Stimulated activated naive CD4-positive, alpha-beta T cell treated with Interleukin-2 at 50 U/mL for 16 hours (primary cell): ENCODE data around the gene COBLL1.
"Not testable (repeated sequence)": the region's sequence is repeated elsewhere in the genome, so short reads cannot be mapped to it uniquely, and the experiment has no call there.

Experiments used
- DNase-seq: peaks from one replicate; lab custom pipeline; 2025; lab: John Stamatoyannopoulos, UW

COBLL1 gene

DNA sequence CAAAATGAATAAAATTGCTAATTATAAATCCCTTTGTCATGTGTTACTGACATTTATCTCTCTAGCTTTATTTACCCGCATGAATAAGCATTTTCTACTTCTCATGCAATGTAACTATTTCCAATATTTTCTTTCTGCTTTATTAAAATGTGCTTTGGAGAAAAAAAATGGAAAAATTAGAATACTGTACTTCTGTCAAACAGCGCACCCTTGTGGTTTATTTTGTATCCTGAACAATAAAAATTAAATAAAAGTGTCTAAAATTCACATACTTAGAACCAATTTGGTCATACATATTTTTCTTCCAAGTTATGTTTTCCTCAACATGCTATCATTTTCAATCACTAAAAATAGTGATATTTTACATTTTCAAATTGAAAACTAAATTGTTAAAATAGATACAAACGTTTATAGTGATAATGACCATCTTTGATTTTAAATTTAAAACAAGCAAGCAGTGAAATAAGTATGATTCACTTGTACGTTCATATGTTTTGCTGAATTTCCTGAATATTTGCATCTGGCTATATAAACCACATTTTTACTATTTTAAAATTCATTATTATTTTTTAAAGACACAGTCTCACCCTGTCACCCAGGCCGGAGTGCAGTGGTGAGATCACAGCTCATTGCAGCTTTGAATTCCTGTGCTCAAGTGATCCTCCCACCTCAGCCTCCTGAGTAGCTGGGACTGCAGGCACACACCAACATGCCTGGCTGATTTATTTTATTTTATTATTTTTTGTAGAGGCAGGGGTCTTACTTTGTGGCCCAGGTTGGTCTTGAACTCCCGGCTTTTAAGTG, 124.4 kb downstream of the COBLL1 start:
- DNase-seq, result no peak

DNA sequence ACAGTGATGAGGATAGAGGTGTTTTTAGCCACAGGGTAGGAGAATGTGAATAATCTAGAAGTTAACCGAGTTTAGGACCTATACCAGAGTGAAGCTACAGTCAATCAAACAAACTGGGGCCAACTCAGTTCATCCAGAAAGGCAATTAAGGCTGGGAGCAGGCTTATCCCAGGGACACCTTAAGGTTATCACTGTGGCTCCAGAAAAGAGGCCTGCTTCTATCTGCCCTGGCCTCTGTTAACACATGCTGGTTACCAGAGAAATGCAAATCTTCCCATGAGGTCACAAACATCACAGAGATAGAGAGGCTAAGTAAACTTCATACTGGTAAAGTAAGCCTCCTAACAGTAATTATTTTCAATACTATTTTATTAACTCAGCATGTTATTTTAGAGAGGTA, 127.2 kb downstream of the COBLL1 start:
- DNase-seq, result no peak

DNA sequence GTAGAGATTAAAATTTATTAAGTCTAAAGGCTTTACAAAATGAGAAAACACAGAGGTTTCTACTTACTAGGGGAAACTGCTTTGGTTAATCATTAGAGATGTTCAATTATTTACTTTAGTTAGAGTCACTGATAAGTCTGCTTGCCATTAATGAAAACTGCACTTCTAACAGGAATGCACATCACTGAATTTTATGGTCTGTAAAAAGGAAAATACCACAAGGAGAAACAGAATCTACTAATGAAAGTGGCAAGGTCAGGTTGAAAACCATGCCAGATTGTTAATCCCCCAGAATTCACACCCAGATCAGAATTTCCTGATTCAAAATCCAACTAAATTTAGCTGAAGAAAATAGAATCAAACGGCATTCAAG, 129.9 kb downstream of the COBLL1 start:
- DNase-seq, result no peak

DNA sequence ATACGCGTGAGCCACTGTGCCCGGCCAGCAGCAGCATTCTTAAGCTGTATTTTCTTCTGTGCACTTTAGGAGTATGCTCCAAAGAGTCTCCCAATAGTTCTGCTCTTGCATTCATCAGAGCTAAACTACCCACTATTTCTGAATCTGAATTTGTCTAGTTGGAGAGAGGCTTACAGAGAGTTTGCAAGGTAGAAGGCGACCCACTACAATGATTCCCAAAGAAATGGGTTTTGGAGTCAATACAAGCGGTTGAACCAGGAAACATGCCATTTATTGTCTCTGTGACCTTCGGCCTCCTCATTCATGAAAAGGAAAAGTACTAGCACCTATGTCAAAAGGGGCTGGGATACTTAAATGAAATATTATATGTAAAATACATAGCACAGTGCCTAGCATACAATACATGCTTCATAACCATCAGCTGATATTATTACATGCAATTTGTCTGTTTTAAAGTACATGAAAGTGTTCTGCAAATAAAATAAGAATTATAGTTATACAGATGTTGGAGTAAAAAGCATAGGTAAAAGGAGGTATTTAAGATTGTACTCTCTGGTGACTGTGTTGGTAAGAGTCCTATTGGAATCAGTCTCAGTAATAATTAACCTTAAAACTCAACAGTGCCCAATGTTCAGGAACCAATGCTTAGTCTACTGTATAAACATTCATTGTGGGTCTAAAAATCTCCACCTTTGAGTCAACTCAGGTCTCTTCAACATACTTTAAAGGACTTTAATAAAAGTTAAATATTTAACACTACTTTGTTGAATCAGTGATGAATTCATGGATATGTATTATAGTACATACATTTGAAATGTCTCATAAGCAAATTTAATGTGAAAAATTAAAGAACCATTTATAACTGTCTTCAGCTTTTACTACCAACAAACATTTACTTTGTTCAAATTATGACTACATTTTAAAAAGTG, 130.5 kb downstream of the COBLL1 start:
- DNase-seq, result no peak

DNA sequence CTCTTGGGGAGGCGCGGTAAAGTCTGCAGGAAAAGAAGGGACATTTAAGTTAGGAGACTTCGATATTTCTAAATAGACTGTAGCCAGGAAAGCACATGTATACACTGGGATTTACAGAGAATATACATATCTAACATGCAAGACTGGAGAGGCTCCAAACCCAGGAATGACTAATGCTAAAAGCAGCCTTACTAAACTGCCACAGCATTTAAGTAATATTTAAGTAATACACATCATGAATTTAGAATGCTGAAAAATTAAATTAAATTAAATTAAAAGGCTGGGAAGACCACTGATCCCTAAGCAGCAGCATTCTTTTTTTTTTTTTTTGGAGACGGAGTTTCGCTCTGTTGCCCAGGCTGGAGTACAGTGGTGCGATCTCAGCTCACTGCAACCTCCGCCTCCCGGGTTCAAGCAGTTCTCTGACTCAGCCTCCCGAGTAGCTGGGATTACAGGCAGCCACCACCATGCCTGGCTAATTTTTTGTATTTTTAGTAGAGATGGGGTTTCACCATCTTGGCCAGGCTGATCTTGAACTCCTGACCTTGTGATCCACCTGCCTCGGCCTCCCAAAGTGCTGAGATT, 131.3 kb downstream of the COBLL1 start:
- not testable (repeated sequence) for DNase-seq

DNA sequence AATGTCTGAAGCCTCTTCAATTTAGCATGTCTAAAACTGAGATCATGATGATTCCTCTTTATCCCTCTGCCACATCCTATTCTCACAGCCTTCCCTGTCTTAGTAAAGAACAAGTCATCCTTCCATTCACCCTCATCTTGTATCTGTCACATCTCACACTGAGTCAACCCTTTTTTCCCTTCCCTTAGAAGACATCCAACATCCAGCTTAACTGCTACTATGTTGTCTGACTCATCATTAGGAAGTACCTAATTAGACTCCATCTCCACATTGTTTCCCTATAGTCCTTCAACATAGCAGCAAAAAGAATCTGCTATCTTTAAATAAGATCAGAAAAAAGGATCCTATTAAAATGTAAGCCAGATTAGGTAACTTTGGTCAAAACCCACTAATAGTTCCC, 135.1 kb downstream of the COBLL1 start:
- DNase-seq, result no peak

DNA sequence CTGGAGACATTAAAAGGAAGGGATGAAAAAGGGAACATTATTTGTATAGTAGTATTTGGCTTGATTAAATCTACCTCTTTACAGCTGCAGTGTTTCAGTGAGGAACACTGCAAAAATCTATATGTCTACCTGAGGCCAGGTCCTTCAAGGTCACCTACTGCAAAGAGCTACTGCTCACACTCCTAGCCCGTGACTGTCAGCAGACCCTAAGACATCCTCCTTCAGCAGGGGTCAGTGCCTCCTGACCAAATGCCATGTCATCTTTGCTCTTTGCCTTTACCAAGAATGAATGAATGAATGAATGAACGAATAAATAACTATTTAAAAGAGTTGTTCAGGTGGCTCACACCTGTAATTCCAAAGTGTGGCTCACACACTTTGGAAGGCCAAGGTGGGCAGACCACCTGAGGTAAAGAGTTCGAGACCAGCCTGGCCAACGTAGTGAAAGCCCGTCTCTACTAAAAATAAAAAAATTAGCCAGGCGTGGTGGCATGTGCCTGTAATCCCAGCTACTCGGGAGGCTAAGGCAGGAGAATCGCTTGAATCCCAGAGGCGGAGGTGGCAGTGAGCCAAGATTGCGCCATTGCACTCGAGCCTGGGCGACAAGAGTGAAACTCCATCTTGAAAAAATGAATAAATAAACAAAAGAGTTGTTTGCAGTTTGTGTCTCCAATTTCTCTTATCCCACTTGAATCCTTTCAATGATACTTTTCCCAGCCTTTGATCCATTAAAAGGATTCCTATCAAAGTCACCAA, 136.0 kb downstream of the COBLL1 start:
- DNase-seq, result no peak

DNA sequence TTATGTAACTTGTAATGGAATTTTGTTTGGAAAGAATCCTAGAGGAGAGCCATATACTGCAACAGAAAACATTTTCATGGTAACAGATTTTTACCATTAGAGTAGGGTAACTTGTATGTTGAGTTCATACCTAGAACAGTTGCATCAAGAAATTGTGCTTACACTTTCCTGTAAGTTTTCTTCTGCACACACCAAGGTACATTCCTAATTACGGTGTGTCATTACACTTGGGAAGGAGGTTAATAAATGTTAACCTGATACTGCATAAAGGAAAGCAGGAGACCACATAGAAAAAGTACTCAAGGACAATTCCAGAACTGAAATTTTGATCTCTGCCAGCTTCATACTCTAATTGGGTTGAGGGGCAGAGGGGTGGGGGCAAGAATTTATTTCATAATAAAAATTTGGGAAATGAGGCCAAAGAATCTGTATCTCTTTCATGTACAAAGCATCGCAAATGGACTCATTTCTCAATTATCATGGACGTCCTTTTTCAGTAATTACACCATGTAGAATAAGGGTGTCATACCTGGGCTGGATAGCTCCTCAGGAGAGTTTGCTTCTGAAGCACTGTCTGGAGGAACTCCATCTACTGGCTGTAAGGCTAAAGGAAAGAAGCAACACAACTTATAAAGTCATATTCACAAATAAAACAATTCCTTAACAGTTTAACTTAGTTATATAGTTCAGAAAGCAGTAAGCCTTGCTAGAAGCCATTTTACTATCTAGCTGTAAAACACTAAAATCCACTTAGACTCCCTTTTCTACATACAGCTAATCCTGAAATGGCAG, 137.5 kb downstream of the COBLL1 start:
- no peak for DNase-seq

DNA sequence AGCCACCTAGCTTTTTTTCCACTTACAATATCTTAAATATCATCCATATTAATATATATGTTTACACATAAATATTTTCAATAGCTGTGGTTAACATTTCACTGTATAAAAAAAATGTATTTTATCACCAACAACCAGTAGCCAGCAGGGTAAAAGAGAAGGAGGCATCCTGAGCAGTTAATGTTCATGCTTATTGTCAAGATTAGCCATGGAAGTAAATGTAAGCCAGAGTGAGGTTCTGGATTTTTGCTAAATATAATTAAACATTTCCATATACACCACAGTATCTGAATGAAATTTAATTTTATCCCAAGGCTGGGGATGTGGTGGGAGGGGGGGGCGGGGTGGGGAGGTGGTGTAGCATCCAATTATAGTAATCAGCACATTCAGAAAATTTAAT, 140.1 kb downstream of the COBLL1 start:
- no peak for DNase-seq

DNA sequence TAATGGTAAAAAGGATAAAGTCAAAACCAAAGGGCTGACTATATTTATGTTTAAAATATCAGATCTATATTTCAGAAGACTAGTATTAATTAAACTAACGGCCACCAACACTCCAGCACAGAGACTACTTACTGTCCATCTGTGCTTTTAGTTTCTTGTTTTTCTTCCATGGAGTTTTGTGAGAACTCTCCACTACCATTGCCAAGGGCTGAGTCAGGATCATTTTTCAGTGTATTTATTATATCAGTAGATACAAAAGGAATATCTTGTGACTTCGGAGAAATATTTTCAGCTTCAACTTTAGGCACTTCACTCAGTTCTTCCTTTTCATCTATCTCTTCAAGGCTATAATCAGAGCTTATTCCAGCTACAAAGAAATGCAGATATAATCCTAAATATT, 141.2 kb downstream of the COBLL1 start:
- no peak for DNase-seq

DNA sequence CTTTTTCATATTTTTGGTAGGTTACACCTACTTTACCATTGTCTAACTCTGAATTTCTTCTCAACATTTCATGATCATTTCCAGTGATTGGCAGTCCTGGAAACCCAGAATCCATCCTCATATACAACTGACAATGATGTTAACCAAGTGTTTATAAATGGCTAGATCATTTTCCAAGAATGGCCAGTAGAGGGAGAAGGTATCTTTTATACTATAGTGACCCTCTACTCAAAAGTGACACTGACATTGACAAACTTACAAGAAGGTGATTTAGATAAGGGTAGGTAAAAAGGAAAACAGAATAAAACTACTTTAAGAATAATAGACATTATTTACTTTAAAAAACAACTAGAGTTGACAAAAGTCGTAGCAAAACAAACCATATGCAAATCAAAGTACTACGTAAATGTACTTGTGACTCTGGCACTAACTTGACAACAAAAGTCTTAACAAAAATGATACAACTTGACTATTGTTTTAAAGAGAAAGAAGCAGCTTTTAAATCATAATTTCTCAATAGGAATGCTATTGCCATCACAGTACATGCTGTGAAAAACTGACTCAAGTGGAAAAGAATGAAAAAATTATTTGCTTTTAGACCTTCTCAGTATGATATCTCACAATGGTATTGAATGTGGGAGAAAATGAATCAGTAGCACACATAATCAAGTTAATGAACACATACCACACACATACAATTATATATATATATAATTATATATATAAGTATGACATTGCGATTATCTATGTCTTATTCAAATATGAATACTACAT, 143.7 kb downstream of the COBLL1 start:
- DNase-seq, result no peak

DNA sequence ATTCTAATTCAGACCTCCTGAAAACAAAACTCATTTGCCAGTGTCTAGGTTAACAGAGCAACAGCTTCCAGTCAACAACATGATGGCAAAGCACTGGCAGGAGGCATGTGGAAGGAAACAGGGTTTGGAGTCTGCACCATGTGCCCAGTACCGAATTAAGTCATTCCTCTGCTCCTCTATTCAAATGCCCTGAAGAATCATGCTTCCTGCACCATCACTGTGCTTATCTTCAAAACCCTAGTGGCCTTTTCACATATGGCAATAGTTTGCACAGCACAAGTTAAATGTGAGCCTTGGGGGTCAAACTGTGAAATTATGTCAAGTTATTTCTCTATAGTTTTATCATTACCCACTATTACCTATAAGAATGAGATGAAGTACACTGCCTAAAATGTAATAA, 145.0 kb downstream of the COBLL1 start:
- DNase-seq, result no peak

DNA sequence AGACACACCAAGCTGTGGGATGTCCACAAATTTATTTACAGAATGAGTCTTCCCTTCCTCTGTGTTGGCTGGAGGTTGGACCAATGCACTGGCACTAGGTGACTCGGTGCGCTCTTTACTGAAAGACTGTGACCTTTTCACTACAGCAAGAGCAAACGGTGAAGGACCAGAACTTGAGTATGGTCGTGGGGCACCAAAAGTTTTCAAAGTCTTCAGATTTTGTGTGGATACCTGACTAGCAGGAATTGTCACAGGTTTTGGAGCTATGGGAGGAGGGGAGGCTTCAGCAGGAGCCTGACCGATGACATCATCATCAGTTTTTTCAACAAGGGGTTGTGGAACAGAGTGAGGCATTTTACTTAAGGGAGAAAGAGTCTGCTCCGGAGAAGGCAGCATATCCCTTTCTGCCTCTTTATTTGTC, 147.3 kb downstream of the COBLL1 start:
- no peak for DNase-seq

DNA sequence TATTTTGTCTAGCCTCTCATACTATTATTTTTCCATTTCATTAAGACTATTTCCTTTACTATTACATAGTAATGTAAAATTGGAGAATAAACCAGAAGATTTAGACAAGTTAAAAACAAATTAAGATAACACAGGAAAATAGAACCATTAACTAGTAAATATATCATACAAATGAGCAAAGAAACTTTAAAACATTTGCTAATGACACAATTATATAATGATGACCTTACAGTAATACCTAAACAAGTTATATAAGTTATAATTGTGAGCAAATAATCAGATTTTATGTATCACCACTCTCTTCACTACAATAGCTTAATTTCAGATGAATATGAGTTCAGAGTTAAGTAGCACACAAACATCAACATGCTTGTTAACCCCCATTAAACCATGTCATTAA, 147.8 kb downstream of the COBLL1 start:
- no peak for DNase-seq

DNA sequence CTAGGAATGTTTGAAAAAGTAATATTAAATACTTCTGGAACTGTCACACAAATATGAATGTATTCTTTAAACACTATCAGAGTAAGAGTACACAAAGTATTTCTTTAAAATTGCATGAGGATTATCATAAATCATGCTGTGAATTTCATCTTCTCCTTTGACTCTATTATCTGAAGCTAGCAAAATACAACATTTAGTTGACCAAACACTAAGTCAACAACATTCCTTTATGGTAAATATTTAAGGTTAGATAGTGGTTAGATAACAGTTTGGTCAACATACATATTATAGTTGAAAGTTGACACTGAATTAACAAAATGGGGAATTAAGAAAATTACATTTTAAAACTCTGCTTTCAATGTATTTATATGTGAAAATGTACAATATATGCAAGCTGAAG, 148.2 kb downstream of the COBLL1 start:
- DNase-seq, result no peak

DNA sequence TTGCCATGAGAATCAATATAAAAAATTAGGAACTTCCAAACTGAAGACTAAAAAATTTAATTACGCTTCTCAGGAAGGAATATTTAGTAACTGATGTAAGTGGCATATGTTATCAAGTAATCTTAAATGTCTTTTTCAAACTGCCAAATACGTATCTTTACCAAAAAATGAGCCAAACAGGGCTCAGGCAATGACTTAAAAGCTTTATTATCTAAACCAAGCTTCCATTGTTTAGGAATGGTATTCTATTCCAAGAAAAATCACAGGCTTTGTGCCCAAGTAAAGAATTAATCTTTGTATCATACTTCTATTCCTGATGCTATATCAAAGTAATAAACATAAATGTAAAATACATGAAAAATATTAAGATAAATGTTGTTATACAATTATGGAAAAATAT, 148.7 kb downstream of the COBLL1 start:
- no peak for DNase-seq

DNA sequence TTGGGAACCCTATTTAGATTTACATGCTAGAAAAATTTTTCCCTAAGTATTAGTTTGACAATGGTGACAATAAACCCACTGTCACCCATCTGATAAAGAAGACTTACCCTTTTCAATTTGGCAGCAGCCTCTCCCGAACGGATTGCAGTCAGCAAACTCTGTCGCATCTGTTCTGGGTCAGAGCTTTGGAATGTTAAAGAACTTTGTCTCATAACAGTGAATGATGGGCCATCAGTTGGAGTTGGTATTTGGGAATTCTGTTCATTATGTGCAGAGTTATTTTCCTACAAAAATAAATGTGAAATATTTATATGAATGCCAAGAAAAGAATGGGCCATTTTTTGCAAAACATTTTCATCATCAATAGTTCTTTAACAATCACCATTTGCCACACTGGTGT, 149.5 kb downstream of the COBLL1 start:
- no peak for DNase-seq

DNA sequence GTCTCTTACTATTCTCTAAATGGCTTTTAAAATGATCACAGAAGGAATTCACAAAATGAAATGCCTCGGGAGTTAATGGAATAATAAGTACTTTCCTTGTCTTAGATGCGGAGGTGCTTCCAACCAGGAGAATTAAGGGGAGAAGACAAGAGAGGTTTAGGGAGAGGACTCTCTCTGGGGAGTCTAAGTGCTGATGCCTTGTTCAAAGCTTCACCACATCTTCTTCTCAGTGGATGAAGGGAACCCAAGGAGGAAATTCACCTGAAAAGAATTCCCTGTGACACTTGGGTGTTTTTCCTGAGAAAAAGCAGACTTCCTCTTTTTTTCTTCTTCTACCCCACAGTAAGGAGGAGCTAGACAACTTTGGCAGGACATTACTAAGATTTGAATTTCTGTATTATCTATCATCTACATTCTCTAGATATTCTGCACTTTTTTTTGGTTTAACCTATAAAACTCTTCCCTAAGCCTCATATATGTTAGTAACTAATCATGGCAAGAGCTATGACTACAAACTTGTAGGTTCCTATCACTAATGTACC, 150.2 kb downstream of the COBLL1 start:
- DNase-seq, result no peak

DNA sequence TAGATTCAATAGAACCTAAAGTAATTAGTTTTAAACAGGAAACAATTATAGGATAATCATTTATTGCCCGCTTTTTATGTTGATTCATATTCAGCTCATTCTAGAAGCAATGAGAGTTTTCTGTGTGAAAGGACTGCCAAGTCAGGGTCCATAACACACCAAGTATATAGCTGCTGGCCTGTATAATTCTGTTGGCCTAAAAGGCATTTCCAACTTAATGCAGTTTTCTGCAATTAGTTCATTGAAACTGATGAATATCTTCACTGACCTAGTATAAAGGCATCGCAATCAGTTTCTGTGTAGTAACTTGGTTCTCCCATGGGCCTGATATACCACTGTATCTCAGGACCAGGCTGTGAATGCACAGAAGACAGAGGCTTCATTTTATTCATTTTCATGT, 151.3 kb downstream of the COBLL1 start:
- DNase-seq, result no peak

DNA sequence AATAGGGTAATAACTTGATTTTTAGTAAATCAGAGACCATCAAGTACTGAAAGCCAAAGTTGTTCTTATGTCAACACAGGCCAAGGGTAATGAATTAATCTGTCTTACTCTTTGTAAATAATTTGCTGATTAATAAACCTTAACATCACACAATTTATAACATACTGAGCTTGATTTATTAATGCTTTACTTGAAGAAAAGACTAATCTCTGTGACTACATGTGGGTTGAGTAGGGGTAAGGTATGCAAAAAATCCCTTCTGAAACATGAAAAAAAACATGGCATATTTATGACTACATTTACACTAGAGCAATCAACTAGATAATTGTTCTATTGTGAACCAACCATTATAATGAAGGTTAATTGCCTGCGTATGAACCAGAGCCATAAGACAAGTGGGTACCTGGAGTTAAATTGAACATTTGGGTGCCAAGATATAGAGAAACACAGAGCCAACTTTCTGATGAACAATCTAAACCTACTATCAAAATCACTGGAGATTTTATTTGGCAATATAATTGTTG, 152.7 kb downstream of the COBLL1 start:
- no peak for DNase-seq
